Measurements from ENCODE around the gene RNASET2.

DNA sequence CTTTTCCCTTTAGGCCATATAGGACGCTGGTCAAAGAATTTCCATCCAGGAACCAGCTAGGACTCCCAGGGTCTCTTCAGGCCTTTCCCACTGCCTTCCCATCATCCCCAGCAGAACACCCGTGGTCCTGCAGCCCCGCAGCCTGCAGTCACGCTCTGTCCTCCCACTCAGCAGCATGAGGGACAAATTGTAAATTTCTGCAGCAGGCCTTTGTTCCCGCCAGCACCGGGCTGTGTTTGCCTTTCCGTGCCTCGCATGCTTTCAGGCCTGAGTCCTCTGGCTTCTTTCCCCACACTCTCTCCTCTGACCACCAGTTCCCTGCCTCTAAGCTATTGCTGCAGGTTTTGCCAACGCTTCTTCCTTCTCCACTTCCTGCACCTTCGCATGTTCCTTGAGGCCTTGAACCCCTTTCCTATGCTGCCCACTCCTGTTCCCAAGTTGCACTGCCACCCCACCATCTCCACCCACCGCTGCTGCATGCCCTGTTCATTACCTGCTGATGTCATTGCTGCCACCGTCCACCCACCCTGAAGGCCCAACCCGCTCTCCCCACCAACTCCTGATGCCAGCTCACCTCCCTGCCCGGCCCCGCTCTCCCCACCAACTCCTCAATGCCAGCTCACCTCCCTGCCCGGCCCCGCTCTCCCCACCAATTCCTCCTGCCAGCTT, 49.8 kb downstream of the RNASET2 start:
- TF ChIP-seq, protein P1, sequence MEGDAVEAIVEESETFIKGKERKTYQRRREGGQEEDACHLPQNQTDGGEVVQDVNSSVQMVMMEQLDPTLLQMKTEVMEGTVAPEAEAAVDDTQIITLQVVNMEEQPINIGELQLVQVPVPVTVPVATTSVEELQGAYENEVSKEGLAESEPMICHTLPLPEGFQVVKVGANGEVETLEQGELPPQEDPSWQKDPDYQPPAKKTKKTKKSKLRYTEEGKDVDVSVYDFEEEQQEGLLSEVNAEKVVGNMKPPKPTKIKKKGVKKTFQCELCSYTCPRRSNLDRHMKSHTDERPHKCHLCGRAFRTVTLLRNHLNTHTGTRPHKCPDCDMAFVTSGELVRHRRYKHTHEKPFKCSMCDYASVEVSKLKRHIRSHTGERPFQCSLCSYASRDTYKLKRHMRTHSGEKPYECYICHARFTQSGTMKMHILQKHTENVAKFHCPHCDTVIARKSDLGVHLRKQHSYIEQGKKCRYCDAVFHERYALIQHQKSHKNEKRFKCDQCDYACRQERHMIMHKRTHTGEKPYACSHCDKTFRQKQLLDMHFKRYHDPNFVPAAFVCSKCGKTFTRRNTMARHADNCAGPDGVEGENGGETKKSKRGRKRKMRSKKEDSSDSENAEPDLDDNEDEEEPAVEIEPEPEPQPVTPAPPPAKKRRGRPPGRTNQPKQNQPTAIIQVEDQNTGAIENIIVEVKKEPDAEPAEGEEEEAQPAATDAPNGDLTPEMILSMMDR (IDR thresholded peaks at IDR 0.05), result no peak
- no peak for TF ChIP-seq POLR2A (IDR thresholded peaks at IDR 0.05)

Data from adrenal gland (tissue), 5 donors.